H9 (cell line): ENCODE results near the gene PTPRF. TPM values are rescaled to one million over a fixed set of nuclear protein-coding genes. Genes with fewer than 3 reads are reported as not detected.

Experiments
- DNase-seq: peaks from one replicate; pipeline ENCODE4 v3.0.0-alpha.2; 2017
- H2AFZ ChIP-seq: one replicate; pipeline ENCODE4 v1.6.1; 2013; ENCODE audit warnings: mild to moderate bottlenecking, low read length, control low read depth, moderate library complexity
- H2AK5ac ChIP-seq: 2 replicates; pipeline ENCODE4 v1.6.1; 2013; ENCODE audit warnings: low read length, control low read depth, mixed read lengths; ENCODE audit not compliant: insufficient read length
- H2BK120ac ChIP-seq: one replicate; pipeline ENCODE4 v1.6.1; 2013; ENCODE audit warnings: low read depth, mild to moderate bottlenecking, low read length, control low read depth, inconsistent platforms; ENCODE audit not compliant: poor library complexity, severe bottlenecking
- H2BK12ac ChIP-seq: 2 replicates; pipeline ENCODE4 v1.6.1; 2013; ENCODE audit warnings: low read length, control low read depth, mixed read lengths, low read depth; ENCODE audit not compliant: insufficient read length
- H2BK15ac ChIP-seq: 2 replicates; pipeline ENCODE4 v1.6.1; 2013; ENCODE audit warnings: low read depth, low read length, control low read depth
- H2BK20ac ChIP-seq: one replicate; pipeline ENCODE4 v1.6.1; 2013; ENCODE audit warnings: low read depth, mild to moderate bottlenecking, low read length, control low read depth, inconsistent platforms; ENCODE audit not compliant: poor library complexity, severe bottlenecking
- H2BK5ac ChIP-seq: 2 replicates; pipeline ENCODE4 v1.6.1; 2013; ENCODE audit warnings: low read length, control low read depth, mixed read lengths; ENCODE audit not compliant: insufficient read length
- H3K14ac ChIP-seq: 2 replicates; pipeline ENCODE4 v1.6.1; 2013; ENCODE audit warnings: low read length, control low read depth; ENCODE audit not compliant: insufficient read depth
- H3K18ac ChIP-seq: 2 replicates; pipeline ENCODE4 v1.6.1; 2013; ENCODE audit warnings: low read depth, mild to moderate bottlenecking, mixed read lengths, low read length, control low read depth; ENCODE audit not compliant: insufficient read length
- H3K23ac ChIP-seq: 2 replicates; pipeline ENCODE4 v1.6.1; 2013; ENCODE audit warnings: low read length, control low read depth, mixed read lengths, low read depth; ENCODE audit not compliant: insufficient read length
- H3K23me2 ChIP-seq: 2 replicates; pipeline ENCODE4 v1.6.1; 2013; ENCODE audit warnings: low read depth, mild to moderate bottlenecking, mixed read lengths, low read length, control low read depth; ENCODE audit not compliant: insufficient read length, poor library complexity, severe bottlenecking
- H3K27ac ChIP-seq: 2 replicates; pipeline ENCODE4 v1.5.1; 2013; ENCODE audit warnings: low read length, control low read depth, mixed read lengths, low read depth; ENCODE audit not compliant: insufficient read length
- H3K27me3 ChIP-seq: 2 replicates; pipeline ENCODE4 v1.6.1; 2013; ENCODE audit warnings: low read length, control low read depth, inconsistent platforms; ENCODE audit not compliant: insufficient read depth
- H3K4ac ChIP-seq: 2 replicates; pipeline ENCODE4 v1.6.1; 2013; ENCODE audit warnings: low read depth, mild to moderate bottlenecking, control low read depth, inconsistent platforms, low read length, moderate library complexity
- H3K4me1 ChIP-seq: 2 replicates; pipeline ENCODE4 v1.6.1; 2013; ENCODE audit warnings: low read length, control low read depth, inconsistent platforms; ENCODE audit not compliant: insufficient read depth
- H3K4me2 ChIP-seq: 2 replicates; pipeline ENCODE4 v1.6.1; 2013; ENCODE audit warnings: low read length, control low read depth, mixed read lengths; ENCODE audit not compliant: insufficient read length, insufficient read depth
- H3K56ac ChIP-seq: 2 replicates; pipeline ENCODE4 v1.6.1; 2013; ENCODE audit warnings: low read depth, mild to moderate bottlenecking, mixed read lengths, low read length, control low read depth; ENCODE audit not compliant: insufficient read length
- H3K79me1 ChIP-seq: 2 replicates; pipeline ENCODE4 v1.6.1; 2013; ENCODE audit warnings: low read depth, mild to moderate bottlenecking, moderate library complexity, low read length, control low read depth, inconsistent platforms; ENCODE audit not compliant: insufficient read depth, poor library complexity, severe bottlenecking
- H3K79me2 ChIP-seq: 2 replicates; pipeline ENCODE4 v1.6.1; 2013; ENCODE audit warnings: low read length, control low read depth, inconsistent platforms; ENCODE audit not compliant: insufficient read depth
- H3K9ac ChIP-seq: 2 replicates; pipeline ENCODE4 v1.6.1; 2013; ENCODE audit warnings: low read length, control low read depth, mixed read lengths; ENCODE audit not compliant: insufficient read length; ENCODE audit errors: extremely low read depth
- H3K9me3 ChIP-seq: one replicate; pipeline ENCODE4 v1.6.1; 2013; ENCODE audit warnings: low read depth, low read length, inconsistent platforms; ENCODE audit not compliant: control insufficient read depth
- H3T11ph ChIP-seq: one replicate; pipeline ENCODE4 v1.6.1; 2013; ENCODE audit warnings: mild to moderate bottlenecking, low read length, control low read depth, inconsistent platforms
- H4K20me1 ChIP-seq: one replicate; pipeline ENCODE4 v1.6.1; 2013; ENCODE audit not compliant: control insufficient read depth, insufficient read length, insufficient read depth
- H4K5ac ChIP-seq: 2 replicates; pipeline ENCODE4 v1.6.1; 2013; ENCODE audit warnings: low read depth, mild to moderate bottlenecking, mixed read lengths, low read length, control low read depth; ENCODE audit not compliant: insufficient read length
- H4K8ac ChIP-seq: replicated peaks from 2 replicates; pipeline ENCODE4 v1.6.1; 2013; ENCODE audit warnings: low read length, control low read depth, mixed read lengths, low read depth; ENCODE audit not compliant: insufficient read length
- H4K91ac ChIP-seq: 2 replicates; pipeline ENCODE4 v1.6.1; 2013; ENCODE audit warnings: low read depth, mild to moderate bottlenecking, moderate library complexity, mixed read lengths, low read length, control low read depth; ENCODE audit not compliant: insufficient read length
- H3K27ac Mint-ChIP-seq, 3 experiments: 2 replicates in 2 of 3; 3 replicates in 1 of 3; pipeline ENCODE4 v1.8.0; 2020 to 2021; ENCODE audit warnings: mixed read lengths in 3 of 3, mild to moderate bottlenecking in 1 of 3, moderate library complexity in 1 of 3
- H3K27me3 Mint-ChIP-seq: 2 replicates; pipeline ENCODE4 v1.8.0; 2021; ENCODE audit warnings: low read depth, mild to moderate bottlenecking, moderate library complexity, mixed read lengths
- H3K36me3 Mint-ChIP-seq, 3 experiments: 2 replicates in 2 of 3; 3 replicates in 1 of 3; pipeline ENCODE4 v1.8.0; 2020 to 2021; ENCODE audit warnings: low read depth in 3 of 3, mixed read lengths in 3 of 3; ENCODE audit not compliant: insufficient read depth in 1 of 3
- H3K4me1 Mint-ChIP-seq, 2 experiments: 2 replicates each; pipeline ENCODE4 v1.8.0; 2020; ENCODE audit warnings: mixed read lengths in 2 of 2
- H3K4me3 Mint-ChIP-seq, 2 experiments: 2 replicates in 1 of 2; 3 replicates in 1 of 2; pipeline ENCODE4 v1.8.0; 2020 to 2021; ENCODE audit warnings: mild to moderate bottlenecking in 2 of 2, mixed read lengths in 2 of 2, moderate library complexity in 1 of 2
- H3K9me3 Mint-ChIP-seq, 2 experiments: 2 replicates in 1 of 2; 3 replicates in 1 of 2; pipeline ENCODE4 v1.8.0; 2020; ENCODE audit warnings: mild to moderate bottlenecking in 2 of 2, mixed read lengths in 2 of 2, moderate library complexity in 1 of 2
- WGBS: extraction: QIAGEN DNeasy Blood & Tissue Kit; methylation state at CpG from one replicate; pipeline ENCODE4 v1.1.7; 2013; ENCODE audit warnings: missing lambda C conversion rate, low lambda C conversion rate, mixed read lengths; ENCODE audit not compliant: insufficient read length; ENCODE audit errors: extremely low coverage; 5-methylcytosine and 5-hydroxymethylcytosine counted together
- total RNA-seq: library from RNA; stranded (reverse); gene quantifications from 2 replicates; pipeline ENCODE4 v1.2.1, GENCODE V29; 2021
- TF ChIP-seq, protein P1 (sequence below): fragments of 200-600 bp; sonication (generic); conservative IDR thresholded peaks from 3 replicates; pipeline ENCODE4 v1.8.0; 2021; ENCODE audit warnings: antibody characterized with exemption, mild to moderate bottlenecking

Gene PTPRF
- total RNA-seq, 1 experiment from 2014 or later: 193 TPM

DNA sequence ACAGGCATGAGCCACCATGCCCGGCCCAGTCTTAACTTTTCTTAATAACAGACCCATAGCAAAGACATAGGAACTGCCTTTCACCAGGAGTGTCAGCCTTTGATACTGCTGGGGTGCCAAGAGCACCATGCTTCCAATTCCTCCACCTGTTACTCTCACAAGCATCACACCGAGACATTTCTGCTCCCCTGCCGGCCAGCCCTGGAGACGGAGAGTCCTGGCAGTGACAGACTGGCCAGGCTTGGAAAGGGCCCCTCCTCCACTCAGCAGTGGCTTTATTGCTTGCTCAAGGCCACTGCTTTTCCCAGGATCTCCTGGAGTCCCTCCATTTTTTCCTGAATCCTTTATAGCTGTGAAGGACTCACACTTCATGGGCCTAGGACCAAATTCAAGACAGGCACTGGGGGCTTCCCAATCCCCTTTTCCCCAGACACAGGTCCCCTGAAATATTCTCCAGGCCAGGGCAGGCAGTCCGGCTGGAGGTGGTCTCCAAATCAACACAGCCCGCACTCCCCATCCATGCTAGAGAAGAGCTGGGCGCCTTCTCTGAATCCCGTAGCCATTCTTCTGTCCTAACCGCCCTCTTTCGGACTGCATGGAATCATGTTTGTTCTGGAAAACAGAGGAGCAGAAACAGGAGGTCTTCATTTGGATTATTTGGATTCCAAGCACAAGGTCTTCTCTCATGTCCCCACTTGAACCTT lies 25.5 kb upstream of the PTPRF start:
- no peak overlapping the region for H3K18ac ChIP-seq
- H3K4me1 ChIP-seq: no peaks in the 10 kb centered on the region; the same call in 1 of the 2 replicates
- H2AFZ ChIP-seq: no peak overlapping the region
- no peaks in the 10 kb centered on the region for H4K20me1 ChIP-seq
- no peak overlapping the region for H2BK120ac ChIP-seq
- no peaks in the 10 kb centered on the region for H3K79me2 ChIP-seq
- no peak overlapping the region for H2BK20ac ChIP-seq
- no peak overlapping the region for H4K8ac ChIP-seq
- H3K4me3 Mint-ChIP-seq: no peak overlapping the region; a peak in 1 of 5 replicates
- H3K4me1 Mint-ChIP-seq: peaks cover 18 to 20% of the 10 kb centered on the region in 2 experiments
- no peak overlapping the region for H2BK5ac ChIP-seq
- H3K27ac ChIP-seq: no peak overlapping the region
- H3K9me3 ChIP-seq: no peaks in the 10 kb centered on the region
- WGBS: no CpG with 5 or more reads among the region's 10 CpGs
- H3K79me1 ChIP-seq: no peaks in the 10 kb centered on the region
- no peak overlapping the region for H3K4ac ChIP-seq
- no peak overlapping the region for H4K91ac ChIP-seq
- H4K5ac ChIP-seq: no peak overlapping the region
- no peak overlapping the region for H3K4me2 ChIP-seq
- no peak overlapping the region; a peak in 1 of 7 replicates for H3K27ac Mint-ChIP-seq
- H2AK5ac ChIP-seq: no peak overlapping the region
- H3K23ac ChIP-seq: no peak overlapping the region
- no peak overlapping the region for H2BK12ac ChIP-seq
- peaks cover 5 to 6% of the 10 kb centered on the region in 2 experiments; a peak in 2 of 5 replicates for H3K9me3 Mint-ChIP-seq
- no peak overlapping the region for H3K56ac ChIP-seq
- peaks cover 9% of the 10 kb centered on the region for H3K27me3 Mint-ChIP-seq
- no peak for DNase-seq
- no peak overlapping the region; the same call in 1 of the 2 replicates for H3K14ac ChIP-seq
- H2BK15ac ChIP-seq: no peak overlapping the region
- H3K36me3 Mint-ChIP-seq: peaks cover 0 to 6% (median 2%) of the 10 kb centered on the region in 3 experiments; a peak in 2 of 7 replicates
- no peaks in the 10 kb centered on the region for H3K27me3 ChIP-seq
- H3K9ac ChIP-seq: no peak overlapping the region
- TF ChIP-seq, protein P1, sequence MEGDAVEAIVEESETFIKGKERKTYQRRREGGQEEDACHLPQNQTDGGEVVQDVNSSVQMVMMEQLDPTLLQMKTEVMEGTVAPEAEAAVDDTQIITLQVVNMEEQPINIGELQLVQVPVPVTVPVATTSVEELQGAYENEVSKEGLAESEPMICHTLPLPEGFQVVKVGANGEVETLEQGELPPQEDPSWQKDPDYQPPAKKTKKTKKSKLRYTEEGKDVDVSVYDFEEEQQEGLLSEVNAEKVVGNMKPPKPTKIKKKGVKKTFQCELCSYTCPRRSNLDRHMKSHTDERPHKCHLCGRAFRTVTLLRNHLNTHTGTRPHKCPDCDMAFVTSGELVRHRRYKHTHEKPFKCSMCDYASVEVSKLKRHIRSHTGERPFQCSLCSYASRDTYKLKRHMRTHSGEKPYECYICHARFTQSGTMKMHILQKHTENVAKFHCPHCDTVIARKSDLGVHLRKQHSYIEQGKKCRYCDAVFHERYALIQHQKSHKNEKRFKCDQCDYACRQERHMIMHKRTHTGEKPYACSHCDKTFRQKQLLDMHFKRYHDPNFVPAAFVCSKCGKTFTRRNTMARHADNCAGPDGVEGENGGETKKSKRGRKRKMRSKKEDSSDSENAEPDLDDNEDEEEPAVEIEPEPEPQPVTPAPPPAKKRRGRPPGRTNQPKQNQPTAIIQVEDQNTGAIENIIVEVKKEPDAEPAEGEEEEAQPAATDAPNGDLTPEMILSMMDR: no peak
- H3T11ph ChIP-seq: no peak overlapping the region
- H3K23me2 ChIP-seq: no peaks in the 10 kb centered on the region
